Neural cell (in vitro differentiated cells): Measurements from ENCODE around the gene ATXN2. TPM values are rescaled to one million over a fixed set of nuclear protein-coding genes. Genes with fewer than 3 reads are reported as not detected.

Experiments used
- H2AFZ ChIP-seq: fragments of 200-600, 300-800 bp; sonication (generic), shearing (Covaris generic); 2 replicates; pipeline ENCODE4 v1.6.0; 2014; ENCODE audit warnings: low read depth, mild to moderate bottlenecking, antibody characterized with exemption, low read length, moderate library complexity
- H3F3A ChIP-seq: fragments of 200-600 bp; shearing (Covaris generic); 2 replicates; pipeline ENCODE4 v1.6.1; 2016; ENCODE audit warnings: mild to moderate bottlenecking, moderate library complexity, mixed read lengths, antibody characterized with exemption, low read length; ENCODE audit not compliant: insufficient read depth, poor library complexity, severe bottlenecking
- H3K27ac ChIP-seq: fragments of 200-600, 300-800 bp; sonication (generic), shearing (Covaris generic); 2 replicates; pipeline ENCODE4 v1.5.1; 2014; ENCODE audit warnings: mild to moderate bottlenecking, low read length, moderate library complexity
- H3K27me3 ChIP-seq: fragments of 300-800, 200-600 bp; sonication (generic), shearing (Covaris generic); 2 replicates; pipeline ENCODE4 v1.6.0; 2014; ENCODE audit warnings: mild to moderate bottlenecking, low read depth, low read length, moderate library complexity; ENCODE audit not compliant: insufficient read depth
- H3K36me3 ChIP-seq: fragments of 300-800, 200-600 bp; sonication (generic), shearing (Covaris generic); 2 replicates; pipeline ENCODE4 v1.5.1; 2014; ENCODE audit warnings: mild to moderate bottlenecking, antibody characterized with exemption, low read length, moderate library complexity; ENCODE audit not compliant: insufficient read depth
- H3K4me2 ChIP-seq: fragments of 300-800, 200-600 bp; sonication (generic), shearing (Covaris generic); 2 replicates; pipeline ENCODE4 v1.6.0; 2014; ENCODE audit warnings: mild to moderate bottlenecking, low read length
- H3K4me3 ChIP-seq: fragments of 300-800, 200-600 bp; sonication (generic), shearing (Covaris generic); 2 replicates; pipeline ENCODE4 v1.5.1; 2014; ENCODE audit warnings: mild to moderate bottlenecking, low read length, moderate library complexity
- H3K79me2 ChIP-seq: fragments of 200-600 bp; shearing (Covaris generic); replicated peaks from 2 replicates; pipeline ENCODE4 v1.6.0; 2014; ENCODE audit warnings: mild to moderate bottlenecking, low read length, moderate library complexity; ENCODE audit not compliant: insufficient read depth
- H3K9ac ChIP-seq: fragments of 300-800, 200-600 bp; sonication (generic), shearing (Covaris generic); 2 replicates; pipeline ENCODE4 v1.6.1; 2016; ENCODE audit warnings: mild to moderate bottlenecking, low read length, mixed read lengths
- H3K9me2 ChIP-seq: fragments of 200-600 bp; shearing (Covaris generic); 2 replicates; pipeline ENCODE4 v1.6.1; 2016; ENCODE audit warnings: mild to moderate bottlenecking, low read length, mixed read lengths; ENCODE audit not compliant: insufficient read depth
- H3K9me3 ChIP-seq: fragments of 200-600, 300-800 bp; sonication (generic), shearing (Covaris generic); 2 replicates; pipeline ENCODE4 v1.6.1; 2016; ENCODE audit warnings: mild to moderate bottlenecking, mixed run types, low read length, moderate library complexity, mixed read lengths
- H4K20me1 ChIP-seq: fragments of 200-600 bp; shearing (Covaris generic); 2 replicates; pipeline ENCODE4 v1.6.1; 2016; ENCODE audit warnings: mild to moderate bottlenecking, mixed run types; ENCODE audit not compliant: insufficient read depth
- EP300 ChIP-seq: fragments of 450-650 bp; conservative IDR thresholded peaks from 2 replicates; pipeline ENCODE4 v1.6.1; 2014; ENCODE audit warnings: antibody characterized with exemption, mild to moderate bottlenecking, moderate library complexity; ENCODE audit not compliant: poor library complexity, severe bottlenecking
- EZH2 ChIP-seq: fragments of 200-600, 300-800 bp; shearing (Covaris generic), sonication (generic); IDR thresholded peaks from 2 replicates; pipeline ENCODE4 v1.6.1; 2014; ENCODE audit warnings: antibody characterized with exemption, low read length, borderline replicate concordance, mild to moderate bottlenecking; ENCODE audit not compliant: insufficient read depth, poor library complexity, severe bottlenecking
- MXI1 ChIP-seq: fragments of 450-650 bp; conservative IDR thresholded peaks from 2 replicates; pipeline ENCODE4 v1.6.1; 2014; ENCODE audit warnings: antibody characterized with exemption, mild to moderate bottlenecking; ENCODE audit not compliant: poor library complexity, severe bottlenecking
- POLR2AphosphoS5 ChIP-seq: IDR thresholded peaks from 2 replicates; pipeline ENCODE4 v1.6.1; 2012
- RAD21 ChIP-seq: fragments of 450-650 bp; conservative IDR thresholded peaks from 2 replicates; pipeline ENCODE4 v1.6.1; 2014; ENCODE audit warnings: antibody characterized with exemption, mild to moderate bottlenecking, moderate library complexity
- SMC3 ChIP-seq: fragments of 450-650 bp; conservative IDR thresholded peaks from 2 replicates; pipeline ENCODE4 v1.6.1; 2014; ENCODE audit warnings: antibody characterized with exemption, mild to moderate bottlenecking, moderate library complexity; ENCODE audit not compliant: poor library complexity
- TAF1 ChIP-seq: IDR thresholded peaks from 2 replicates; pipeline ENCODE4 v1.6.1; 2012; ENCODE audit warnings: low read depth
- polyA plus RNA-seq: library from polyadenylated mRNA; depleted of rRNA; stranded (reverse); fragments of >200 nt; gene quantifications from 2 replicates; pipeline ENCODE4 v1.2.3, GENCODE V29; 2014
- TF ChIP-seq, protein P1 (sequence below): fragments of 450-650 bp; IDR thresholded peaks from 2 replicates; pipeline ENCODE4 v1.5.1; 2014; ENCODE audit warnings: antibody characterized with exemption, mild to moderate bottlenecking, moderate library complexity; ENCODE audit not compliant: poor library complexity, severe bottlenecking
- TF ChIP-seq, protein P2 (sequence below): IDR thresholded peaks from 2 replicates; pipeline ENCODE4 v1.6.1; 2012; ENCODE audit warnings: borderline replicate concordance

Gene ATXN2
- polyA plus RNA-seq, 1 donor from 2014 or later: 12.6 TPM

DNA sequence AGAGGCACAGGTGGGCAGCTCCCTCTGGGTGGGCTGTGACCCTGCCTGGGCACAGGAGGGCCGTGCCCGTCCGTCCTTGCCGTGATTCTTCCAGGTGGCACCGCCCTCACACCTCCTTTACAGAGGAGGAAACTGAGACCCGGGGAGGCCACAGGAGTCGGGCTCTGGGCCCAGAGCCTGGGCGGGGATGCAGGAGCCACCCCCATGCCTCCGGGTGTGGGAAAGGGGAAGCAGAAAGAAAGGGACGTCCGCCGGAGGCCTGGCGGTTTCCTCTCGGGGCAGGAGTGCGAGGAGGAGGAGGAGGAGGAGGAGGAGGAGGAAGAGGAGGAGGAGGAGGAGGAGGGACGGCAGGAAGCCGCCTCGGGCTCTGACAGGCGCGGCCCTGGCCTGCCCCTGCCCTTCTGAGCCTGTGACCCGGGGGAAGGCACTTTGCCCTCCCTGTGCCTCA, 170.4 kb downstream of the ATXN2 start:
- H3K27ac ChIP-seq: no peak overlapping the region
- H3F3A ChIP-seq: no peaks in the 10 kb centered on the region
- no peaks in the 10 kb centered on the region for H4K20me1 ChIP-seq
- H3K9me2 ChIP-seq: no peaks in the 10 kb centered on the region
- no peaks in the 10 kb centered on the region for H3K9me3 ChIP-seq
- H3K4me3 ChIP-seq: no peak overlapping the region
- no peak overlapping the region for H3K4me2 ChIP-seq
- H2AFZ ChIP-seq: no peak overlapping the region
- H3K79me2 ChIP-seq: no peaks in the 10 kb centered on the region
- TF ChIP-seq MXI1: no peak
- no peak for TF ChIP-seq SMC3
- no peak for TF ChIP-seq EZH2
- TF ChIP-seq RAD21: no peak
- no peak for TF ChIP-seq TAF1
- no peak for TF ChIP-seq POLR2AphosphoS5
- TF ChIP-seq, protein P1, sequence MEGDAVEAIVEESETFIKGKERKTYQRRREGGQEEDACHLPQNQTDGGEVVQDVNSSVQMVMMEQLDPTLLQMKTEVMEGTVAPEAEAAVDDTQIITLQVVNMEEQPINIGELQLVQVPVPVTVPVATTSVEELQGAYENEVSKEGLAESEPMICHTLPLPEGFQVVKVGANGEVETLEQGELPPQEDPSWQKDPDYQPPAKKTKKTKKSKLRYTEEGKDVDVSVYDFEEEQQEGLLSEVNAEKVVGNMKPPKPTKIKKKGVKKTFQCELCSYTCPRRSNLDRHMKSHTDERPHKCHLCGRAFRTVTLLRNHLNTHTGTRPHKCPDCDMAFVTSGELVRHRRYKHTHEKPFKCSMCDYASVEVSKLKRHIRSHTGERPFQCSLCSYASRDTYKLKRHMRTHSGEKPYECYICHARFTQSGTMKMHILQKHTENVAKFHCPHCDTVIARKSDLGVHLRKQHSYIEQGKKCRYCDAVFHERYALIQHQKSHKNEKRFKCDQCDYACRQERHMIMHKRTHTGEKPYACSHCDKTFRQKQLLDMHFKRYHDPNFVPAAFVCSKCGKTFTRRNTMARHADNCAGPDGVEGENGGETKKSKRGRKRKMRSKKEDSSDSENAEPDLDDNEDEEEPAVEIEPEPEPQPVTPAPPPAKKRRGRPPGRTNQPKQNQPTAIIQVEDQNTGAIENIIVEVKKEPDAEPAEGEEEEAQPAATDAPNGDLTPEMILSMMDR: no peak
- no peak for TF ChIP-seq EP300
- TF ChIP-seq, protein P2, sequence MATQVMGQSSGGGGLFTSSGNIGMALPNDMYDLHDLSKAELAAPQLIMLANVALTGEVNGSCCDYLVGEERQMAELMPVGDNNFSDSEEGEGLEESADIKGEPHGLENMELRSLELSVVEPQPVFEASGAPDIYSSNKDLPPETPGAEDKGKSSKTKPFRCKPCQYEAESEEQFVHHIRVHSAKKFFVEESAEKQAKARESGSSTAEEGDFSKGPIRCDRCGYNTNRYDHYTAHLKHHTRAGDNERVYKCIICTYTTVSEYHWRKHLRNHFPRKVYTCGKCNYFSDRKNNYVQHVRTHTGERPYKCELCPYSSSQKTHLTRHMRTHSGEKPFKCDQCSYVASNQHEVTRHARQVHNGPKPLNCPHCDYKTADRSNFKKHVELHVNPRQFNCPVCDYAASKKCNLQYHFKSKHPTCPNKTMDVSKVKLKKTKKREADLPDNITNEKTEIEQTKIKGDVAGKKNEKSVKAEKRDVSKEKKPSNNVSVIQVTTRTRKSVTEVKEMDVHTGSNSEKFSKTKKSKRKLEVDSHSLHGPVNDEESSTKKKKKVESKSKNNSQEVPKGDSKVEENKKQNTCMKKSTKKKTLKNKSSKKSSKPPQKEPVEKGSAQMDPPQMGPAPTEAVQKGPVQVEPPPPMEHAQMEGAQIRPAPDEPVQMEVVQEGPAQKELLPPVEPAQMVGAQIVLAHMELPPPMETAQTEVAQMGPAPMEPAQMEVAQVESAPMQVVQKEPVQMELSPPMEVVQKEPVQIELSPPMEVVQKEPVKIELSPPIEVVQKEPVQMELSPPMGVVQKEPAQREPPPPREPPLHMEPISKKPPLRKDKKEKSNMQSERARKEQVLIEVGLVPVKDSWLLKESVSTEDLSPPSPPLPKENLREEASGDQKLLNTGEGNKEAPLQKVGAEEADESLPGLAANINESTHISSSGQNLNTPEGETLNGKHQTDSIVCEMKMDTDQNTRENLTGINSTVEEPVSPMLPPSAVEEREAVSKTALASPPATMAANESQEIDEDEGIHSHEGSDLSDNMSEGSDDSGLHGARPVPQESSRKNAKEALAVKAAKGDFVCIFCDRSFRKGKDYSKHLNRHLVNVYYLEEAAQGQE: no peak
- no peak overlapping the region for H3K9ac ChIP-seq
- no peaks in the 10 kb centered on the region for H3K27me3 ChIP-seq
- no peaks in the 10 kb centered on the region for H3K36me3 ChIP-seq

DNA sequence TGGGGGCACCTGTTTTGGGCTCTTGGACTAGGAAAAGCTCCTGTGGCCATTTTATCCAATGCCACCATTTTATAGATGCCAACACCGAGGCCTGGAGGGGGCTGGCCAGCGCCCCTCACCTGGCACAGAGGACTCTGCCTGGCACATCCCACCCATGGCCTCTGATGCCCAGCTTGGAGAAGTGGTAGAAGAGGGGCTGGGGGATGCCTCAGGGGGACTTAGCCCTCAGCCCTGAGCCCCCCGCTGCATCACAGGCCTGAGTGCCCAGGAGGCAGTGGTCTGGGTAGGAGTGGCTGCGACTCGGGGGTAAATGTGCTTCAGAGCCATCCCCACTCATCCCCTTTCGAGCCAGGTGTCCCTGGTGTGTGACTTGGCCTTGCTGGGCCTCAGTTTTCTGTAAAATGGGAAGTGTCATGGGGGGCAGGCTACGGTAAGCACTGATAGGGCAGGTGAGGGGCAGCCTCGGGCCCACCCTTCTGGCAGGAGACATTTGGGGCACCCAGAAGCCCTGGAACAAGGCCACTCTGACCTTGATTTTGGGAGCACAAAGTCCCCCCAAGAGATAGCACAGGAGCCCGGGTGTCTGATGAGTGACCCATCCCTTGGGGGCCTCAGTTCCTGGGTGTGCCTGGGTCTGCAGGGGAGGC, 170.9 kb downstream of the ATXN2 start:
- Histone ChIP-seq H3K4me3 (no peak overlapping the region), H3K9me3 (no peaks in the 10 kb centered on the region), H3K9ac (no peak overlapping the region), H3K27ac (no peak overlapping the region), H3F3A (no peaks in the 10 kb centered on the region), H3K9me2 (no peaks in the 10 kb centered on the region), H2AFZ (no peak overlapping the region), H3K27me3 (no peaks in the 10 kb centered on the region), H3K79me2 (no peaks in the 10 kb centered on the region), H3K4me2 (no peak overlapping the region), H3K36me3 (no peaks in the 10 kb centered on the region), H4K20me1 (no peaks in the 10 kb centered on the region)
- no peak for TF ChIP-seq POLR2AphosphoS5
- TF ChIP-seq TAF1: no peak
- TF ChIP-seq RAD21: no peak
- TF ChIP-seq, protein P1: no peak
- no peak for TF ChIP-seq MXI1
- TF ChIP-seq, protein P2: no peak
- no peak for TF ChIP-seq EP300
